CD4-positive, alpha-beta T cell treated with Interleukin-17A for 4 hours (primary cell): ENCODE results near the gene NR5A2.

ENCODE experiments used
- DNase-seq: peaks from one replicate; pipeline ENCODE4 v3.0.0-alpha.2; 2020; ENCODE audit warnings: mixed read lengths

Gene NR5A2

GRCh38 chr1:200036619-200037270, 9.2 kb downstream of the NR5A2 start:
- no peak for DNase-seq

GRCh38 chr1:200037501-200037900, 10.0 kb downstream of the NR5A2 start:
- no peak for DNase-seq

- DNase-seq: no peak
Measured at GRCh38 chr1:200037904-200038303, 10.4 kb downstream of the NR5A2 start.

- DNase-seq: no peak
Measured at GRCh38 chr1:200038325-200038980, 10.9 kb downstream of the NR5A2 start.

GRCh38 chr1:200038981-200039848, 11.7 kb downstream of the NR5A2 start:
- DNase-seq: peak; percentile 6

GRCh38 chr1:200039849-200040474, 12.5 kb downstream of the NR5A2 start:
- DNase-seq: no peak

- no peak for DNase-seq
Measured at GRCh38 chr1:200040481-200041138, 13.1 kb downstream of the NR5A2 start.

GRCh38 chr1:200041337-200042118, 14.0 kb downstream of the NR5A2 start:
- DNase-seq: no peak

- DNase-seq: no peak
Measured at GRCh38 chr1:200042119-200042551, 14.6 kb downstream of the NR5A2 start.

- no peak for DNase-seq
Measured at GRCh38 chr1:200042552-200043335, 15.2 kb downstream of the NR5A2 start.

- no peak for DNase-seq
Measured at GRCh38 chr1:200043336-200043668, 15.8 kb downstream of the NR5A2 start.

GRCh38 chr1:200046115-200046514, 18.6 kb downstream of the NR5A2 start:
- DNase-seq: no peak

- no peak for DNase-seq
Measured at GRCh38 chr1:200048244-200048643, 20.7 kb downstream of the NR5A2 start.

GRCh38 chr1:200049810-200050209, 22.3 kb downstream of the NR5A2 start:
- DNase-seq: no peak

- DNase-seq: no peak
Measured at GRCh38 chr1:200051620-200052019, 24.1 kb downstream of the NR5A2 start.

- no peak for DNase-seq
Measured at GRCh38 chr1:200053091-200053490, 25.6 kb downstream of the NR5A2 start.

GRCh38 chr1:200053646-200054045, 26.1 kb downstream of the NR5A2 start:
- no peak for DNase-seq

GRCh38 chr1:200058341-200058740, 30.8 kb downstream of the NR5A2 start:
- DNase-seq: no peak

- DNase-seq: no peak
Measured at GRCh38 chr1:200062143-200062542, 34.6 kb downstream of the NR5A2 start.

- no peak for DNase-seq
Measured at GRCh38 chr1:200072636-200073285, 45.3 kb downstream of the NR5A2 start.

GRCh38 chr1:200073286-200073637, 45.8 kb downstream of the NR5A2 start:
- DNase-seq: no peak
